Endothelial cell of umbilical vein (primary cell): ENCODE measurements around the gene GPD1L.

Experiments
- CTCF ChIP-seq, 2 donors: IDR thresholded peaks; 1 replicate in 1 of 2; 2 replicates in 1 of 2; pipeline ENCODE4 v1.5.1; 2011; ENCODE audit warnings: low read length in 2 of 2, mild to moderate bottlenecking in 2 of 2, moderate library complexity in 2 of 2, control low read depth in 1 of 2, inconsistent platforms in 1 of 2, low read depth in 1 of 2; ENCODE audit not compliant: insufficient read depth in 1 of 2; ENCODE audit errors: extremely low read depth in 1 of 2
- EZH2 ChIP-seq: IDR thresholded peaks from 2 replicates; pipeline ENCODE4 v1.6.1; 2012; ENCODE audit warnings: borderline replicate concordance, low read depth, mild to moderate bottlenecking, moderate library complexity, low read length, inconsistent platforms; ENCODE audit not compliant: severe bottlenecking
- POLR2A ChIP-seq: IDR thresholded peaks from 2 replicates; pipeline ENCODE4 v1.6.1; 2012; ENCODE audit warnings: low read depth, mild to moderate bottlenecking, control low read depth, low read length
- POLR2AphosphoS5 ChIP-seq: IDR thresholded peaks from 2 replicates; pipeline ENCODE4 v1.6.1; 2012; ENCODE audit warnings: low read depth, mild to moderate bottlenecking, control low read depth, low read length, moderate library complexity; ENCODE audit not compliant: insufficient read depth

DNA sequence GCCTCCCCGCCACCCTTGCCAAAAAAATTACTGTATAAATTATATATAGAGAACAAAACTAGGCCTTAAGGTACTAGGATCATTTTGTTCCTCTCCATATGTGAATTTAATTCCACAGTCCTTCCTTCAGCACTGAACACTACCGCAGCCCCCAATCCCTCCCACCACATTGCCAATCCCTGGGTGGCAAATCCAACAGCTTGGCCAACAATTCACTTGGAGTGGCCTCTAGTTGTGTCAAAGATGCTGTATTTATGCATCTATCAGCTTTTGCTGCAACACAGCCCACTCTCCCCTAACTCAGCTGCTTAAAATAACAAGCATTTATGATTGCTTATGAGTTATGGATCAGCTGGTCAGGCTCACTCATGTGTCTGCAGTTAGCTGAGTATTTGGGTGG, 18.6 kb downstream of the GPD1L start:
- TF ChIP-seq CTCF (IDR thresholded peaks at IDR 0.05; ENCODE audit: extremely low read depth in 1 of 2, insufficient read depth in 1 of 2, low read depth in 1 of 2, low read length in 2 of 2) (no peak), POLR2A (no peak), POLR2AphosphoS5 (no peak), EZH2 (no peak)
